IMR-90 (cell line): ENCODE results near the gene ASCL5. TPM values are rescaled to one million over a fixed set of nuclear protein-coding genes. Genes with fewer than 3 reads are reported as not detected.

Experiments used
- ATAC-seq: fragments of 200-7000 bp; cut with Tn5 transposase; 2 replicates; pipeline ENCODE4 v1.9.1; 2020; ENCODE audit warnings: low read depth, mild to moderate bottlenecking, moderate library complexity
- BruUV-seq: library from RNA; stranded (reverse); fragments of 400-500 nt; replicated peaks from 2 replicates; lab custom pipeline; 2021; lab: Mats Ljungman, UMichigan
- CTCF ChIA-PET: fragments of 300-600 bp; formaldehyde crosslinking; extraction: SDS; loops from one replicate; lab custom pipeline; 2021; ENCODE audit warnings: antibody characterized with exemption; lab: Yijun Ruan, JAX
- POLR2A ChIA-PET: fragments of 300-600 bp; sonication (Branson Sonifier 250); formaldehyde crosslinking; loops from one replicate; lab custom pipeline; 2022; ENCODE audit warnings: antibody characterized with exemption; ENCODE audit not compliant: unreplicated experiment; lab: Charles Lee
- DNase-seq: peaks from one replicate; pipeline ENCODE4 v3.0.0; 2013
- H2AFZ ChIP-seq: replicated peaks from 2 replicates; pipeline ENCODE3; 2013; ENCODE audit warnings: low read length, mild to moderate bottlenecking; ENCODE audit not compliant: poor library complexity
- H2AK5ac ChIP-seq: 2 replicates; pipeline ENCODE4 v1.6.1; 2013; ENCODE audit warnings: low read depth, low read length, inconsistent platforms
- H2AK9ac ChIP-seq: replicated peaks from 2 replicates; pipeline ENCODE3; 2013; ENCODE audit warnings: mild to moderate bottlenecking, low read depth, low read length, moderate library complexity; ENCODE audit not compliant: poor library complexity
- H2BK120ac ChIP-seq: 2 replicates; pipeline ENCODE4 v1.6.1; 2013; ENCODE audit warnings: low read depth, low read length, inconsistent platforms
- H2BK15ac ChIP-seq: 3 replicates; pipeline ENCODE4 v1.6.1; 2013; ENCODE audit warnings: low read depth, low read length, inconsistent platforms
- H2BK20ac ChIP-seq: 2 replicates; pipeline ENCODE4 v1.6.1; 2013; ENCODE audit warnings: low read depth, mild to moderate bottlenecking, inconsistent platforms, low read length, moderate library complexity
- H2BK5ac ChIP-seq: 2 replicates; pipeline ENCODE4 v1.6.1; 2013; ENCODE audit warnings: mild to moderate bottlenecking, low read depth, low read length, inconsistent platforms; ENCODE audit not compliant: poor library complexity, severe bottlenecking
- H3K14ac ChIP-seq: replicated peaks from 2 replicates; pipeline ENCODE4 v1.6.1; 2013; ENCODE audit warnings: low read depth, low read length, inconsistent platforms
- H3K18ac ChIP-seq: 2 replicates; pipeline ENCODE4 v1.6.1; 2013; ENCODE audit warnings: low read depth, low read length, control low read depth
- H3K23ac ChIP-seq: 2 replicates; pipeline ENCODE4 v1.6.1; 2013; ENCODE audit warnings: low read depth, low read length, inconsistent platforms
- H3K27ac ChIP-seq: 2 replicates; pipeline ENCODE4 v1.5.1; 2013; ENCODE audit warnings: mild to moderate bottlenecking, control low read depth, low read length; ENCODE audit not compliant: insufficient read depth
- H3K27me3 ChIP-seq: 2 replicates; pipeline ENCODE4 v1.6.1; 2013; ENCODE audit warnings: low read length; ENCODE audit not compliant: control insufficient read depth, insufficient read depth
- H3K36me3 ChIP-seq: 2 replicates; pipeline ENCODE4 v1.6.1; 2013; ENCODE audit warnings: low read length, mixed read lengths; ENCODE audit not compliant: control insufficient read depth, insufficient read depth
- H3K4ac ChIP-seq: 2 replicates; pipeline ENCODE4 v1.6.1; 2013; ENCODE audit warnings: low read depth, low read length, inconsistent platforms
- H3K4me1 ChIP-seq: 2 replicates; pipeline ENCODE4 v1.6.1; 2013; ENCODE audit warnings: low read length, mixed read lengths; ENCODE audit not compliant: control insufficient read depth, insufficient read depth
- H3K4me2 ChIP-seq: 2 replicates; pipeline ENCODE4 v1.6.1; 2013; ENCODE audit warnings: low read depth, mild to moderate bottlenecking, control low read depth, low read length, moderate library complexity
- H3K4me3 ChIP-seq: 2 replicates; pipeline ENCODE4 v1.5.1; 2013; ENCODE audit warnings: low read depth, mild to moderate bottlenecking, control low read depth, low read length, moderate library complexity; ENCODE audit not compliant: insufficient read depth
- H3K56ac ChIP-seq: 2 replicates; pipeline ENCODE4 v1.6.1; 2013; ENCODE audit warnings: low read length, inconsistent platforms; ENCODE audit not compliant: insufficient read depth; ENCODE audit errors: extremely low read depth
- H3K79me1 ChIP-seq, 2 experiments: 2 replicates each; pipeline ENCODE4 v1.6.1; 2013; ENCODE audit warnings: low read length in 2 of 2, inconsistent platforms in 1 of 2, low read depth in 1 of 2
- H3K9ac ChIP-seq: 2 replicates; pipeline ENCODE4 v1.6.1; 2013; ENCODE audit warnings: low read depth, low read length, control low read depth
- H3K9me1 ChIP-seq: 2 replicates; pipeline ENCODE4 v1.6.1; 2013; ENCODE audit warnings: low read length, inconsistent platforms; ENCODE audit not compliant: insufficient read depth
- H3K9me3 ChIP-seq: 2 replicates; pipeline ENCODE4 v1.6.1; 2013; ENCODE audit warnings: low read length; ENCODE audit not compliant: control insufficient read depth, insufficient read depth
- H4K20me1 ChIP-seq: 2 replicates; pipeline ENCODE4 v1.6.1; 2013; ENCODE audit warnings: low read length, inconsistent platforms; ENCODE audit not compliant: insufficient read depth
- H4K5ac ChIP-seq: 2 replicates; pipeline ENCODE4 v1.6.1; 2013; ENCODE audit warnings: mild to moderate bottlenecking, low read depth, low read length, control low read depth
- H4K8ac ChIP-seq, 2 experiments: 2 replicates each; pipeline ENCODE4 v1.6.1; 2013; ENCODE audit warnings: low read depth in 2 of 2, low read length in 2 of 2, control low read depth in 1 of 2, inconsistent platforms in 1 of 2
- H4K91ac ChIP-seq: 2 replicates; pipeline ENCODE4 v1.6.1; 2013; ENCODE audit warnings: low read depth, low read length, inconsistent platforms; ENCODE audit not compliant: insufficient read depth
- BHLHE40 ChIP-seq: fragments of 150-350 bp; IDR thresholded peaks from 2 replicates; pipeline ENCODE4 v1.6.1; 2016; ENCODE audit warnings: mild to moderate bottlenecking, low read depth, low read length
- CEBPB ChIP-seq: IDR thresholded peaks from 2 replicates; pipeline ENCODE4 v1.6.1; 2012; ENCODE audit warnings: low read depth, low read length, improper control_type of control experiment
- CHD1 ChIP-seq: IDR thresholded peaks from 2 replicates; pipeline ENCODE4 v1.6.1; 2012; ENCODE audit warnings: low read depth, low read length, improper control_type of control experiment
- CTCF ChIP-seq: conservative IDR thresholded peaks from 2 replicates; pipeline ENCODE4 v1.5.1; 2012; ENCODE audit warnings: mild to moderate bottlenecking, low read depth, low read length, improper control_type of control experiment
- FOS ChIP-seq: fragments of 150-350 bp; IDR thresholded peaks from 2 replicates; pipeline ENCODE4 v1.6.1; 2016; ENCODE audit warnings: low read depth, low read length
- MAFK ChIP-seq: IDR thresholded peaks from 2 replicates; pipeline ENCODE4 v1.6.1; 2012; ENCODE audit warnings: low read depth, low read length, improper control_type of control experiment
- MAZ ChIP-seq: IDR thresholded peaks from 2 replicates; pipeline ENCODE4 v1.6.1; 2012; ENCODE audit warnings: low read depth, mild to moderate bottlenecking, low read length, improper control_type of control experiment, moderate library complexity, borderline replicate concordance
- MXI1 ChIP-seq: IDR thresholded peaks from 2 replicates; pipeline ENCODE4 v1.6.1; 2012; ENCODE audit warnings: low read depth, mild to moderate bottlenecking, low read length, moderate library complexity, borderline replicate concordance
- NFE2L2 ChIP-seq: fragments of 150-350 bp; IDR thresholded peaks from 2 replicates; pipeline ENCODE4 v1.6.1; 2016; ENCODE audit warnings: low read depth, mild to moderate bottlenecking, low read length
- POLR2A ChIP-seq: IDR thresholded peaks from 2 replicates; pipeline ENCODE4 v1.6.1; 2012; ENCODE audit warnings: mild to moderate bottlenecking, low read depth, low read length
- RAD21 ChIP-seq: IDR thresholded peaks from 2 replicates; pipeline ENCODE4 v1.6.1; 2012; ENCODE audit warnings: low read length, improper control_type of control experiment
- RCOR1 ChIP-seq: IDR thresholded peaks from 2 replicates; pipeline ENCODE4 v1.6.1; 2012; ENCODE audit warnings: mild to moderate bottlenecking, low read length, improper control_type of control experiment; ENCODE audit not compliant: insufficient replicate concordance
- RFX5 ChIP-seq: IDR thresholded peaks from 2 replicates; pipeline ENCODE4 v1.8.0; 2012; ENCODE audit warnings: low read depth, mild to moderate bottlenecking, low read length, moderate library complexity
- SMC3 ChIP-seq: fragments of 150-350 bp; IDR thresholded peaks from 2 replicates; pipeline ENCODE4 v1.6.1; 2016; ENCODE audit warnings: low read depth, mild to moderate bottlenecking, antibody characterized with exemption, low read length, moderate library complexity
- WGBS, 2 experiments: methylation state at CpG; one replicate each; pipeline versions ENCODE4 v1.1.5 to v1.1.7; 2013; ENCODE audit warnings: missing lambda C conversion rate in 2 of 2; ENCODE audit not compliant: insufficient read length in 1 of 2; ENCODE audit errors: extremely low coverage in 2 of 2; 5-methylcytosine and 5-hydroxymethylcytosine counted together
- dilution Hi-C: fragments of 300-500 bp; cut with HindIII; formaldehyde crosslinking; loops from one replicate; pipeline ENCODE4 v1.14.3; 2018; ENCODE audit warnings: low sequenced_read_pairs; ENCODE audit not compliant: unreplicated experiment
- in situ Hi-C: fragments of 300-500 bp; cut with MboI; formaldehyde crosslinking; loops from 3 replicates; pipeline ENCODE4 v1.14.3; 2019; ENCODE audit warnings: low sequenced_read_pairs, inconsistent platforms, mixed read lengths
- intact Hi-C: fragments of 100-400 bp; cut with micrococcal nuclease; formaldehyde crosslinking; loops from 2 replicates; pipeline ENCODE4 v1.10.0; 2022
- polyA plus RNA-seq, 3 experiments: library from polyadenylated mRNA; depleted of rRNA; stranded (reverse); fragments of >200 nt; gene quantifications; 2 replicates each; pipeline ENCODE4 v1.2.3, GENCODE V29; 2012; ENCODE audit warnings: low replicate concordance in 1 of 3
- total RNA-seq: library from RNA; depleted of rRNA; stranded (reverse); fragments of >200 nt; gene quantifications from 2 replicates; pipeline ENCODE4 v1.2.3, GENCODE V29; 2012
- TF ChIP-seq, protein P1 (sequence below): fragments of 150-350 bp; IDR thresholded peaks from 2 replicates; pipeline ENCODE4 v1.6.1; 2016; ENCODE audit warnings: low read depth, mild to moderate bottlenecking, low read length, moderate library complexity, borderline replicate concordance
- TF ChIP-seq, protein P2 (sequence below): fragments of 150-350 bp; IDR thresholded peaks from 2 replicates; pipeline ENCODE4 v1.6.1; 2017; ENCODE audit warnings: mild to moderate bottlenecking, antibody characterized with exemption, low read length, low read depth

The ASCL5 gene
- total and polyA plus RNA-seq, 2 of the 4 experiments (the other 2 are of a cell fraction): not detected

DNA sequence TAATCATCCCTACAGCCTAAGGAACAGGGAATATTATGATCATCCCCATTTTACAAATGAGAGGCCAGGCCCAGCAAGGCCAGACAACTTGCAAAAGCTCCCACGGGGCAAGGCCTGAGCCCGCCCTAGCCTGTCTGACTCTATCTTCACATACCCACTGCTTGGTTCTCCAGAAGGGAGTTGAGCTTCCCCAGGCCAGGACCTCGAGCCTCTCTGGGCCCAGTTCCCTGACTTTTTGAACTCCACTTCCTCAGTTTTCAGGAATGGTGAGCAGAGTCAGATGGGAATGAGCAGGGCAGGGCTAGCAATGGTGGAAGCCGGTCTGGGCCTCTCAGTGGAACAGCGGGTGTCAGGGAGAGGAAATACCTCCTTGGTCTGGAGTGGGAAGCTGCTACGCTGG is 54.1 kb downstream of the ASCL5 start:
- Histone ChIP-seq H3K4ac (no peak overlapping the region), H2BK120ac (no peak overlapping the region), H2BK20ac (no peak overlapping the region), H3K9me1 (no peaks in the 10 kb centered on the region), H3K23ac (no peak overlapping the region), H3K27ac (no peak overlapping the region), H3K27me3 (peaks cover 82% of the 10 kb centered on the region), H3K79me1 (no peaks in the 10 kb centered on the region), H3K9ac (no peak overlapping the region), H2BK15ac (no peak overlapping the region), H2AK9ac (no peak overlapping the region), H3K4me2 (no peak overlapping the region), H3K14ac (no peak overlapping the region), H4K20me1 (no peaks in the 10 kb centered on the region), H3K18ac (no peak overlapping the region), H3K56ac (no peak overlapping the region), H3K4me1 (no peaks in the 10 kb centered on the region), H4K5ac (no peak overlapping the region), H4K8ac (no peak overlapping the region), H3K36me3 (no peaks in the 10 kb centered on the region), H4K91ac (no peak overlapping the region), H2AK5ac (no peak overlapping the region), H3K9me3 (no peaks in the 10 kb centered on the region), H3K4me3 (no peak overlapping the region), H2BK5ac (no peak overlapping the region), H2AFZ (no peak overlapping the region)
- DNase-seq (no peak), ATAC-seq (no peak)
- TF ChIP-seq, protein P1, sequence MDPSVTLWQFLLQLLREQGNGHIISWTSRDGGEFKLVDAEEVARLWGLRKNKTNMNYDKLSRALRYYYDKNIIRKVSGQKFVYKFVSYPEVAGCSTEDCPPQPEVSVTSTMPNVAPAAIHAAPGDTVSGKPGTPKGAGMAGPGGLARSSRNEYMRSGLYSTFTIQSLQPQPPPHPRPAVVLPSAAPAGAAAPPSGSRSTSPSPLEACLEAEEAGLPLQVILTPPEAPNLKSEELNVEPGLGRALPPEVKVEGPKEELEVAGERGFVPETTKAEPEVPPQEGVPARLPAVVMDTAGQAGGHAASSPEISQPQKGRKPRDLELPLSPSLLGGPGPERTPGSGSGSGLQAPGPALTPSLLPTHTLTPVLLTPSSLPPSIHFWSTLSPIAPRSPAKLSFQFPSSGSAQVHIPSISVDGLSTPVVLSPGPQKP: no peak
- TF ChIP-seq NFE2L2 (no peak), RFX5 (no peak), CHD1 (no peak), SMC3 (no peak), RCOR1 (no peak), RAD21 (no peak), CTCF (no peak), MXI1 (no peak), BHLHE40 (no peak), FOS (no peak), MAZ (no peak), MAFK (no peak), CEBPB (no peak), POLR2A (no peak)
- TF ChIP-seq, protein P2, sequence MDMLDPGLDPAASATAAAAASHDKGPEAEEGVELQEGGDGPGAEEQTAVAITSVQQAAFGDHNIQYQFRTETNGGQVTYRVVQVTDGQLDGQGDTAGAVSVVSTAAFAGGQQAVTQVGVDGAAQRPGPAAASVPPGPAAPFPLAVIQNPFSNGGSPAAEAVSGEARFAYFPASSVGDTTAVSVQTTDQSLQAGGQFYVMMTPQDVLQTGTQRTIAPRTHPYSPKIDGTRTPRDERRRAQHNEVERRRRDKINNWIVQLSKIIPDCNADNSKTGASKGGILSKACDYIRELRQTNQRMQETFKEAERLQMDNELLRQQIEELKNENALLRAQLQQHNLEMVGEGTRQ: no peak
- dilution Hi-C loops (no loop called here), intact Hi-C loops (no loop called here), in situ Hi-C loops (no loop called here)
- BruUV-seq: no TSS peak
- ChIA-PET CTCF (no interaction called here), POLR2A (no interaction called here)
- WGBS, 2 experiments: 80% methylated on average over 1 of the region's 6 CpGs; no CpG with 5 or more reads in 1 of the 2 experiments
